ENCODE measurements around the gene USP3. TPM values are rescaled to one million over a fixed set of nuclear protein-coding genes. Genes with fewer than 3 reads are reported as not detected.

Gene USP3
- total and polyA plus RNA-seq, 2 of the 13 experiments (the other 11 are each of a cell fraction or from before 2014, with no cell fraction given), result 14.3 to 61.2 TPM

- TF ChIP-seq RNF219 (CRISPR knock-in tag; IDR thresholded peaks at IDR 0.05) (no peak), TEAD3 (CRISPR knock-in tag; optimal IDR thresholded peaks at IDR 0.05; ENCODE audit: borderline replicate concordance) (peak; percentile 26), IRF1 (CRISPR knock-in tag; IDR thresholded peaks at IDR 0.05; ENCODE audit: low read depth) (no peak), TBX2 (CRISPR knock-in tag; IDR thresholded peaks at IDR 0.05; ENCODE audit: borderline replicate concordance) (0 out of 2 replicates have a peak, but pooled peaks have one; percentile 30), ZNF720 (CRISPR knock-in tag; IDR thresholded peaks at IDR 0.05) (no peak), ZNF577 (CRISPR knock-in tag; IDR thresholded peaks at IDR 0.05; ENCODE audit: borderline replicate concordance, low read depth) (no peak), RARA (CRISPR knock-in tag; IDR thresholded peaks at IDR 0.05) (0 out of 2 replicates have a peak, but pooled peaks have one; percentile 35), MNT (IDR thresholded peaks at IDR 0.05) (0 out of 2 replicates have a peak, but pooled peaks have one; percentile 4), AHDC1 (CRISPR knock-in tag; IDR thresholded peaks at IDR 0.05; ENCODE audit: borderline replicate concordance) (0 out of 2 replicates have a peak, but pooled peaks have one; percentile 23), ZBTB21 (CRISPR knock-in tag; IDR thresholded peaks at IDR 0.05) (peak; percentile 87; the same call in 1 of the 2 replicates)
Measured at GRCh38 chr15:63476229-63476632, 28.2 kb upstream of the USP3 start (continued).

All from HepG2 (cell line).